IPS DF 6.9 (cell line): Measurements from ENCODE around the gene TRIP12.
"Not testable (repeated sequence)": the region's sequence is repeated elsewhere in the genome, so short reads cannot be mapped to it uniquely, and the experiment has no call there.

Experiments
- DNase-seq: peaks from one replicate; pipeline ENCODE4 v3.0.0-alpha.2; 2013; ENCODE audit warnings: low read depth, low spot score
- H3K27ac ChIP-seq: one replicate; pipeline ENCODE4 v1.5.1; 2013; ENCODE audit warnings: low read length, control low read depth
- H3K27me3 ChIP-seq: 2 replicates; pipeline ENCODE4 v1.6.1; 2013; ENCODE audit warnings: mild to moderate bottlenecking, low read length; ENCODE audit not compliant: control insufficient read depth, insufficient read depth
- H3K36me3 ChIP-seq: 2 replicates; pipeline ENCODE4 v1.6.1; 2013; ENCODE audit warnings: low read length; ENCODE audit not compliant: control insufficient read depth, insufficient read depth
- H3K4me1 ChIP-seq: 2 replicates; pipeline ENCODE4 v1.6.1; 2013; ENCODE audit warnings: low read length; ENCODE audit not compliant: control insufficient read depth, insufficient read depth
- H3K4me3 ChIP-seq: 2 replicates; pipeline ENCODE4 v1.5.1; 2013; ENCODE audit warnings: mild to moderate bottlenecking, low read length
- H3K9me3 ChIP-seq: 2 replicates; pipeline ENCODE4 v1.6.1; 2013; ENCODE audit warnings: low read length, inconsistent platforms; ENCODE audit not compliant: control insufficient read depth, insufficient read depth
- WGBS: extraction: QIAGEN DNeasy Blood & Tissue Kit; methylation state at CpG from one replicate; pipeline ENCODE4 v1.1.7; 2013; ENCODE audit warnings: mixed read lengths, missing lambda C conversion rate; ENCODE audit not compliant: insufficient read length, insufficient coverage; 5-methylcytosine and 5-hydroxymethylcytosine counted together

TRIP12 gene

DNA sequence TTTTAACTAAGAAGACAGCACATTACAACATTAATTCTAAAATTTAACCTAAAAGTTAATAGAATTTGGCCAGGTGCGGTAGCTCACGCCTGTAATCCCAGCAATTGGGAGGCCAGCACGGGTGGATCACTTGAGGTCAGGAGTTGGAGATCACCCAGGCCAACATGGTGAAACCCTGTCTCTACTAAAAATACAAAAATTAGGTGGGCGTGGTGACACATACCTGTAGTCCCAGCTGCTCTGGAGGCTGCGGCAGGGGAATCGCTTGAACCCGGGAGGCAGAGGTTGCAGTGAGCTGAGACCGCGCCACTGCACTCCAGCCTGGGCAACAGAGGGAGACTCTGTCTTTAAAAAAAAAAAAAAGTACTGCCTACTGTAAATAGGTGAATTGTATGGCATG, 21.3 kb downstream of the TRIP12 start:
- not testable (repeated sequence) for H3K4me3 ChIP-seq

GRCh38 chr2:229900012-229900411, 21.8 kb downstream of the TRIP12 start:
- no peaks in the 10 kb centered on the region for H3K9me3 ChIP-seq
- no CpG with 5 or more reads among the region's 3 CpGs for WGBS
- H3K27ac ChIP-seq = no peak overlapping the region
- no peak overlapping the region for H3K4me3 ChIP-seq
- DNase-seq = no peak
- H3K27me3 ChIP-seq = no peaks in the 10 kb centered on the region
- H3K4me1 ChIP-seq = no peaks in the 10 kb centered on the region
- no peaks in the 10 kb centered on the region; the same call in 1 of the 2 replicates for H3K36me3 ChIP-seq

More for the DNA sequence above, 21.3 kb downstream of the TRIP12 start:
- not testable (repeated sequence) for H3K36me3 ChIP-seq, DNase-seq, H3K9me3 ChIP-seq, H3K4me1 ChIP-seq, H3K27me3 ChIP-seq, H3K27ac ChIP-seq
- no CpG with 5 or more reads among the region's 9 CpGs for WGBS

GRCh38 chr2:229899604-229900003, 22.2 kb downstream of the TRIP12 start:
- no peaks in the 10 kb centered on the region for H3K4me1 ChIP-seq
- no peaks in the 10 kb centered on the region for H3K27me3 ChIP-seq
- WGBS = 100% methylated on average over 1 of the region's 3 CpGs
- no peak overlapping the region for H3K27ac ChIP-seq
- H3K36me3 ChIP-seq = no peaks in the 10 kb centered on the region; the same call in 1 of the 2 replicates
- no peak overlapping the region for H3K4me3 ChIP-seq
- H3K9me3 ChIP-seq = no peaks in the 10 kb centered on the region
- DNase-seq = no peak

DNA sequence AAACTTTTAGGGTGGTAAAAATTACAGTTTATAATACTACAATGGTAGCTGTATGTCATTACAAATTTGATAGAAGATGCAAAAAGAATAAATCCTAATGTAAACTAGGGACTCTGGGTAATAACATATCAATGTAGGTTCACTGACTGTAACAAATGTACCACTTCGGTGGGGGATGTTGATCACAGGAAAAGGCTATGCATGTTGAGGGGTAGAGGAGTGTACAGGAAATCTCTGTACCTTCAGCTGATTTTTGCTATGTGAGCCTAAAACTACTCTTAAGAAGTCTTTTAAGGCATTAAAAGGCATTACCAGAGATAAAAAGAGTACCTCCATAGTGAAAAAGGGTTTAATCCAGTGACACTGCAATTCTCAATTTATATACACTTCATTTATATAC, 25.0 kb downstream of the TRIP12 start:
- no peaks in the 10 kb centered on the region for H3K27me3 ChIP-seq
- no peak overlapping the region for H3K27ac ChIP-seq
- H3K9me3 ChIP-seq = no peaks in the 10 kb centered on the region
- DNase-seq = no peak
- H3K4me1 ChIP-seq = no peaks in the 10 kb centered on the region
- no peak overlapping the region for H3K4me3 ChIP-seq
- H3K36me3 ChIP-seq = no peaks in the 10 kb centered on the region
- WGBS = no CpG with 5 or more reads among the region's 1 CpG

DNA sequence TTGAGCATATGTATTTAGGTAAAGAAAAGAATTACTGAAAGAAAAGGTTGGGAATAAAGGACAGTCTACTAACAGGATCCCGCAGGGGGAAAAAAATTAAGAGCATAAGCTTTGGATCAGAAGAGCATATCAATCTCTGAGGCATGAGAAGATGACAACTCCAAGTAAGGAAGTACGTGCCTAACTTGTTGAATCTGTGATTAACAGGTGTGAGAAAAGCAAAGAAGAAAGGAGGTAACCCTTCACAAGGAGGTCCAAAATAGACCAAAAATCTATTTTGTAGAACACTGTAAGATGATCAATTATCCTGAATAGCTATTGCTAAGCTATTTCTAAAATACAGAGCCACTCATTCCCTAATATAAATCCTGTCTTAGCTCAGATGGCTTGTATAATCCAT, 32.8 kb downstream of the TRIP12 start:
- no peak overlapping the region for H3K27ac ChIP-seq
- no peaks in the 10 kb centered on the region for H3K27me3 ChIP-seq
- no peaks in the 10 kb centered on the region for H3K4me1 ChIP-seq
- WGBS = no CpG with 5 or more reads among the region's 2 CpGs
- H3K4me3 ChIP-seq = no peak overlapping the region
- H3K9me3 ChIP-seq = no peaks in the 10 kb centered on the region
- DNase-seq = no peak
- no peaks in the 10 kb centered on the region for H3K36me3 ChIP-seq

DNA sequence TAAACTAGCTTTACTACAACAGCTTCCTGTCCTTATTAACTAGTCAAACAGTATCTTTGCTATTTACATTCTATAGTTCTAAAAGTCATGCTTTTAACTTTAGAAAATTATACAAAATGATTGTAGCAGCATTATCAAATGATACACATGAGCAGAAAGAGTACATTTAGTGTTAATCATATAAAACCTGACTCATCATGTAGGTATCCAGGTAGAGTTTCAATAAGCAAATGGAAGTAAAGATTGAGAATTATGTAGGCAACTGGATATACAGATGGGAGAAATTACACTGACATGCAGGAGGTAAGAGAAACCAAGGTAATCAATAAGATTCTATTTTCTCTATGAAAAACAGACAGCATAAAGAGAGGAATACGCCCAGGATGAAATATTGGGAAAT, 33.8 kb downstream of the TRIP12 start:
- no peaks in the 10 kb centered on the region for H3K27me3 ChIP-seq

DNA sequence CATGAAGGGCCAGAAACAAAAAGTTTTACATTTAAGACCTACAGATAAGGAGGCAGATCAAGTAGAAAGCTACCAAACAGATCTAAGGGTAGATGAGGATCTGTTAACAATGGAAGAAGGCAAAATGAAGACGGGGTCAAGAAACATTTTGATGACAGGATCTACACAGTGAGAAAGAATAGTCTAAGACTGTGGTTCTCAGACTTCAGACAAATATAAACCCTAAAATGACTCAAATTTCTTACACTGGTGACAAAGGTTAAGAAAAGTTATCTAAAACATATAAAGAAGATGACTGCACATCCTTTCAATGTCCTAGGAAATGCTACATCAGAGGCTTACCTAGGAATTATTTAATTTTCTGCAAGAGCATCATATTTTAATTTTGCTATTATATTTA, 34.4 kb downstream of the TRIP12 start:
- H3K36me3 ChIP-seq = no peaks in the 10 kb centered on the region
- no peaks in the 10 kb centered on the region for H3K9me3 ChIP-seq
- WGBS = no CpG with 5 or more reads among the region's 1 CpG
- H3K27ac ChIP-seq = no peak overlapping the region
- no peak overlapping the region for H3K4me3 ChIP-seq
- no peaks in the 10 kb centered on the region for H3K27me3 ChIP-seq
- no peak for DNase-seq
- no peaks in the 10 kb centered on the region for H3K4me1 ChIP-seq

More for the DNA sequence above, 33.8 kb downstream of the TRIP12 start:
- H3K9me3 ChIP-seq = no peaks in the 10 kb centered on the region
- WGBS = no CpG with 5 or more reads among the region's 1 CpG
- no peak overlapping the region for H3K4me3 ChIP-seq
- no peak for DNase-seq
- no peaks in the 10 kb centered on the region for H3K4me1 ChIP-seq
- no peak overlapping the region for H3K27ac ChIP-seq
- no peaks in the 10 kb centered on the region for H3K36me3 ChIP-seq

DNA sequence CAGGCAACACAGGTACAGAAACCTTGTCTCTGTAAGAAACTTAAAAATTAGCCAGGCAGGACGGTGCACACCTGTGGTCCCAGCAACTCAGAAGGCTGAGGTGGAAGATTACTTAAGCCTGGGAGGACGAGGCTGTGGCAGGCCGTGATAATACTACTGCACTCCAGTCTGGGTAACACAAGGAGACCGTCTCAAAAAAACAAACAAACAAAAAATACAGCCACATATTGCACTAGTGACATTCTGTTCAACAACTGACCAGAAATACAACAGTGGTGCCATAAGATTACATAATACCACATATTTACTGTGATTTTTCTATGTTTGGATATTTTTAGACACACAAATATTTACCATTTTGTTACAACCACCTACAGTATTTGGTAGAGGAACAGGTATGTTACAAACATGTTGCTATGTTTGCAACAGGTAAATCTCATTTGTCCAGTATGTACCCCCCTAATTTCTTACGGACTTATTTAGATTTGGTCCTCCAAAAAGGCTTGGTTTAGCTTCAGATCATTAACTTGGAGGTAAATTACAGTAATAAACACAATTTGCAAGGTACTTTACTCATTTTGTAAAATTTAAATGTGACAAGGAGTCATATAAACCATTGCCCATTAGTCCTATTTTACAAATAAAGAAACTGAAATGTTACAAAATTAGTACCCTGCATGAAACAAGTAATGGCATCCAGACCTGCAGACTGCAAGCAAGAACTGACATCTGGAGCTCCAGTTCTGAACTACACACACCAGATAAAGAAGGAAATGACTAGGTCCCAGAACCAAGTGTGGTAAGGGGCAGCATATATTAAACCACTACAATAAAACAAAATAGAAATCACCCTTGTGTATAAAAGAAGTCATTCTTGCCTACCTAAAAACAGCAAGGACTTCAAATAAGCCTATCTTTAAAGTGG, 36.8 kb downstream of the TRIP12 start:
- Histone ChIP-seq H3K27ac (no peak overlapping the region), H3K9me3 (no peaks in the 10 kb centered on the region), H3K36me3 (no peaks in the 10 kb centered on the region), H3K4me1 (no peaks in the 10 kb centered on the region), H3K27me3 (no peaks in the 10 kb centered on the region), H3K4me3 (no peak overlapping the region)
- WGBS = no CpG with 5 or more reads among the region's 5 CpGs
- no peak for DNase-seq

GRCh38 chr2:229882583-229882982, 39.2 kb downstream of the TRIP12 start:
- Histone ChIP-seq H3K36me3 (peaks cover 4% of the 10 kb centered on the region; the same call in 1 of the 2 replicates), H3K4me1 (no peaks in the 10 kb centered on the region)
- WGBS = no CpG with 5 or more reads among the region's 2 CpGs

GRCh38 chr2:229880892-229881586, 40.8 kb downstream of the TRIP12 start:
- H3K4me3 ChIP-seq = no peak overlapping the region
- no peak overlapping the region for H3K27ac ChIP-seq
- H3K36me3 ChIP-seq = peaks cover 4% of the 10 kb centered on the region; the same call in 1 of the 2 replicates
- no CpG with 5 or more reads among the region's 5 CpGs for WGBS
- no peaks in the 10 kb centered on the region for H3K9me3 ChIP-seq
- no peaks in the 10 kb centered on the region for H3K4me1 ChIP-seq
- H3K27me3 ChIP-seq = no peaks in the 10 kb centered on the region
- DNase-seq = no peak

More at GRCh38 chr2:229882583-229882982, 39.2 kb downstream of the TRIP12 start:
- Histone ChIP-seq H3K4me3 (no peak overlapping the region), H3K27ac (no peak overlapping the region), H3K9me3 (no peaks in the 10 kb centered on the region), H3K27me3 (no peaks in the 10 kb centered on the region)
- no peak for DNase-seq
